GM19328 (cell line): ENCODE data around the gene GCA.

Source experiments
- ATAC-seq: cut with Tn5 transposase; IDR thresholded peaks from one replicate; pipeline ENCODE4 v1.9.1; 2021; ENCODE audit warnings: mild to moderate bottlenecking, moderate library complexity; ENCODE audit not compliant: unreplicated experiment

GCA gene

DNA sequence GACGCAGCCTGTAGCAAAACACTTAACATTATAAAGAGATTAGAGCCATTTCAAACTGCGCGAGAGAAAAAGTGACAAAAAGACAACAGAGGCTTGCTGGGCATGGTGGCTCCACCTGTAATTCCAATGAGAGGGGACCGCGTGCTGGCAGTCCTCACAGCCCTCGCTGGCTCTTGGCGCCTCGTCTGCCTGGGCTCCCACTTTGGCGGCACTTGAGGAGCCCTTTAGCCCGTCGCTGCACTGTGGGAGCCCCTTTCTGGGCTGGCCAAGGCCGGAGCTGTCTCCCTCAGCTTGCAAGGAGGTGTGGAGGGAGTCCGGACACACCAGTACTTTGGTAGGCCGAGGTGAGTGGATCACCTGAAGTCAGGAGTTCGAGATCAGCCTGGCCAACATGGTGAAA lies 16.1 kb upstream of the GCA start:
- ATAC-seq, result no peak

DNA sequence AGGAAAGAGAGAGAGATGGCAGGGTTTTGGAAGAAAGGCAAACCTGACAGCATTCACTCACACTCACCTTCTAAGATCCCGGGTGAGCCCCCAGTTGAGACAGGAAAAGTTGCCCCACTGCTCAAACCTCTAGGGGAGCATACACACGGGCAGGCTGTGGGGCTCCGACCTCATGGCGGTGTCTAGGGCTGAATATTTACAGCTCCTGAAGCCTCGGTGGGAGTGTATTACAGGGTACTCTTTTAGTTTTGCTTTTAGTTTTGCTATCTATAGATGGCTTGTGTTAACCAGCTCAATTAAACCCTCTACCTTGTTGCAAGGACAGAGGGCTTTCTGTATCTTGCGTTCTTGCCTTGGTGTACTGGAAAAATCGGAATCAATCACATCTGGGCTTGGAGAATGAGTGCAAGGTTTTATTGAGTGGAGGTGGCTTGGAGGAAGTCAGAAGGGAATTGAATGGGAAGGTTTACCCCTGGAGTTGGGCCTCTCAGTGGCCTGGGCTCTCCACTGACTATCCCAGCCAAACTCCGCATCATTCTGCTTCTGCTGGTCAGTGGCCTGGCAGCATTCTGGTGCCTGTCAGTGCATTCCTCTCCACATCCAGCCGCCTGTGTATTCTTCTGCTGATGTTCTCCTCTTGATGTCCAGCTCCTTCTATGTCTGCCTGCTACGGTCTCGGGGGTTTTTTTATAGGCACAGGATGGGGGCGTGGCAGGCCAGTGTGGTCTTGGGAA lies 15.3 kb upstream of the GCA start:
- ATAC-seq, result no peak

DNA sequence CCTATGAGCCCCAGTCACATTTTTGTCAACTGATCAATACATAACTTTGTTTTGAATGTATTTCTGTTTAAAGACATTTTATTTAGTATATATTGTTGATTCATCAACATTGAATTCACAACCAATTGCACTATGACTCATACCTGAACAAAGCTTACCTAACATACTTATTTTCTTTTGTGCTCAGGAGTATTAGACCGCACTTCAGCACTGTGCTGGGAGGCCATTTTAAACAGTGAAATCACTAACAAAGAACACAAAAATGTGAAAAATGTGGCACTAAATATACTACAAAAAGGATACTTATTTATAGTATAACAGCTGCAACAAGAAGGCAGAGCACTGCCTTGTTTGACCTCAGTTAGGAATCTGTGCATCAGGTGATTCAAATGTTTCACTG lies 13.1 kb upstream of the GCA start:
- ATAC-seq, result no peak

DNA sequence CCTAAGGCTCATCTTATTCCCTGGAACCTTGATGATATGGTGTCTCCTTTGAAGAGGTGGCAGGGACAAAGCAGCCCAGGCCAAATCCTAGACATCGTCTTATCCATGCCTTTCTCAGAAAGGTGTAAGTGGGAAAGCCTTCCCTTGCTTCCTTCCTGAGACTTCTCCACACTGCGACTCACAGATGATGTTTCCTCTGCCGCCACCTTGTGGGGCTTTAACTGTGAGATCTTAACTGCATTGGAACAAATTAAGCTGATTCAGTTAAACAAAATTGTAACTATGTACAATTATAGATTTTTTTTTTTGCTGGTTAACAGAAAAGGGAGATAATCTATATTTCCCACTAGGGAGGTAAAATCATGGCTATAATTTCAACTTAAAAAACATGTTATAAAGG lies 10.0 kb upstream of the GCA start:
- peak; percentile 63 for ATAC-seq

DNA sequence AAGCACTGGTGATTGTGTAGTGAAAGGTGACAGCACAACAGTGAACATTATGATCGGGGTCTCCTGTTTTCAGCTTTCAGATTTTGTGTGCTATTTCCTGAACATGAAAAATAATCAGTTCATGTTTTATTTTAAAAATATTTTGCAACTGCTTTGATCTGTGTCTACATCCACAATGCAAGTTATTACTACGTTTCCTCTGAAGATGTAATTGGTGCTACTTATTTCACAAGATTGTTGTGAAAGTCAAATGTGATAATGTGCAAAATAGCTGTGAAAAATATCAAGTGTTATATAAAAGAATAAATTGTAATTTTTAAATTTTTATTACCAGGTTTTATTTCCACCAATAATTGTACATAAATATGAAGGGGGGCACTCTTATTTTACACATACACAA lies 6.1 kb upstream of the GCA start:
- no peak for ATAC-seq

DNA sequence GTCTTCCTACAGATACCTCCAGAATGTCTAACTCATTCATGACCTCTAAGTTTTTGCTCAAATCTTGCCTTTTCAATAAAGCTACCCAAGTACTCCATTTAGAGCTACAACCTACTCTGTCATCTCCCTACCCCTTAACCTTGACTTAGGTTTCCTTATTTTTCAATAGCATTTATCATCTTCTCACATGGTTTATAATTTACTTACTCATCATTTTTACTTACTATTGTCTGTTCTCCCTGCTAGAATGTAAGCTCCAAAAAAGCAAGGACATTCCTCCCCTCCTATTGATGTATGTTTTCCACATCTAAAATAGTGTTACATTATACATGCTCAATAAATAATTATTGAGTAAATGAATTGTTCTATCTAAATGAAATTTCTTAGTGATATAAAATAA lies 3.1 kb upstream of the GCA start:
- ATAC-seq, result no peak

DNA sequence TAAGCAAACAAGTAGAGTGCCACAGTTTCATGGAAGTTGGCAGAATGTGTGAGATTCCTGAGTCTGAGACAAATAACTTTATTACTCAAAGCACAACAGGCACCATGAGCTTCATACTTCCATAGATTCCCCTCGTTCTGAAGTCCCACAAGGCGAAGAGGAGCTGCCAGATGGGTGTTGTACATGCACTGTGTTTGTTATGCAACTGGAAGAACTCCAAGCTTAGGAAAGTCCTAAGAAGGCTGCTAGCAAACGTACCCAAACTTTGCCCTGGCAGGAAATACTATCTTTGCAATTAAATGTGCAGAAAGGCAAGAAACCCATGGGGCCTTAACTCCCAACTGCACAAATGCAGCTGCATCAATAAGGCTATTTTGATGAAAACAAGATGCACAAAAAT lies 1.6 kb upstream of the GCA start:
- ATAC-seq, result no peak

DNA sequence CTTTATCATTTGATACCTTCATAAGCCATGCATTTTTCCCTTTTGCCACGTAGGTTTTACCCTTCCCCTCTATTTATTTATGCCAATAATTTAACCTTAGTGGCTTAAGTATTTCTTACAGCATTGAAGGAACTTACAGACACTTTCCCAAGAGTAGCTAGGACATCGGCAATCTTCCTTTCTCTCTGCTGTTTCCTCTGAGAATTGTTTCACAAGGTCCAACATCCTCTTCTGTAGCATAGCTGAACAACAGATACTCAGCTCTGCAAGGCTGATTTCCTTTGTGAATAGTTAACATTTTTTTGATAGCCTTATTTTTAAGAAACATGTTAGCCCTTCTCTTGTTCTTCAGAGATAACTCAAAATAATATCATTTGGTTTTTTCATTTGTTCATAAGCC lies 1.1 kb upstream of the GCA start:
- ATAC-seq, result no peak

DNA sequence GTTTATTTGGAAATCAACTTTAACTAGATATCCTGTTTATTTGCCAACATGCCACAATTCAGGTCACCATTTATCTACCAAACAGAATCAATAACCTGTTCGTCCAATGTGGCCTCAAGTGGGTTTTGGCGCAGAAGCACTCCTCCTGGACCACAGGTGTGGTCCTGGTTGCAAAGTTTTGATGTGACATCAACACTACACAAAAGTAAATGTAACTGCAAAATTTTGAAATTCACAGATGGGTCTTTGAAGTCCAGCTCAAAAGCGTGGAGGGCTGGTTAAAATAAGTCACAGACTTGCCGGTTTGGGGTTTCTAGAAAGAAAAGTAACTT lies 474 bp upstream of the GCA start:
- peak; percentile 0 for ATAC-seq

DNA sequence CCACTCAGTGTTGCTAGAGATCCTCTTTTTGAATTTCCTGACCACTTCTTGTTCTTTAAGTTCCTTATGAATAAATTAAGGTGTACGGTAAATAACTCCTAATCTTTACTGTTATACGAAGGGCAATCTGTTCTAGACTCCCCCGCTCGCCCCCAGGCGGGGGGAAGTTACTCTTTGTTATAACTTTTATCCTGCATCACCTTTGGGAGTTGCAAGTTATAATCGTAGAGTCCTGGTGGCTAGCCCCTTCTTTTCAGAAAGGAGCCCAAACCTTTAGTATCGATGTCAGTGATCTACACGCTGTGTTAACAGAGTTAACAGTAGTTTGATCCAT lies 652 bp downstream of the GCA start:
- ATAC-seq, result no peak

DNA sequence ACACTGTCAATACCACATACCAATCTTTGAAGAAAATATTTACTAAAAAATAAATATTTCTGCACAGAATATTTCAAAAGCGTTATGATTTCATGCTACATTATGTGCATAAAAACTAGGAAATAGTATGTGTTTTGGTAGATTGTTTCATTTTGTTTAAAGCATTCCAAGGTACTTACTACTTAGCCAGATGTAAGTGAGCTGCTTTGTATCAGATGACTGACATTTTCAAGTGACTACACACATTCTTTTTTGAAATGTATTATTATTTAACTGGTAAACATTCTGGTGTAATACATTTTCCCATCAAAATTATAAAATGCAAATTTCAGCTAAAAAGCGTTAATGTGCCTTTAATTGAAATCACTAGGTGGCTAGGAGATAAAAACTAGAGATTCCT lies 21.5 kb downstream of the GCA start:
- ATAC-seq, result no peak

DNA sequence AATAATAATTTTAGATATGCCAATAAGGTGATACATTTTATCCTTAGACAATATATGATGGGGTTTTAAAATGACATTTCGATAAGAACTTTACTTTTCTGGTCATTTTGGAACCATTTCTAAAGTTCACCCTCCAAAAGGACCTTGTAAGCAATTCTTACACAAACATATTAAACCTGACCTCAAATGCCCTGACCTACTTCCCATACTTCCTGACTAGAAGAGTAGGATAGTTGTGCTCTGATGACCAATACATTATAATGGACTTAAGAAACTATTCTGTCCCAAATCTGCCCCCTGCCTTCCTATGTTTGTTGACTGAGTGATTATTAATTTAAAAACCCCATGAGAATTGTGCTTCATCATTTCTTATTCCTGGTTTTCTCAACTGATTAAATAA lies 24.6 kb downstream of the GCA start:
- ATAC-seq, result no peak

DNA sequence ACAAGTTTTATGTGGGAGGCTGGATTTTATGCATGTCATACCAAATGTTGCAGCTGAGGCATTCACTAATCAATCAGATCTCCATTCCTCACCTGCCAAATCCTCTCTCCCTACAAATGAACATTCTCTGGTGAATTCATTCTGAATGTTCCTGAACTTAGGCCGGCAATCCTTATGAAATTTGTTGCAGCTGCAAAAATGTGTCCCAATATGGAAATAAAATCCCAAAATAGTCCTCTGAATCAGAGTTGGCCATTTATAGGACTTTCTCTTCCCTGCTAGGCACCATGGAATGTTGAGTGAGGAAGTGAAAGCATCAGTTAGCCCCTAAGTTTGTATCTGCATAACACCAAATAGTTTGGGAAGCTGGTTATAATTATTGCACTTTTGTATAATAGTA lies 25.6 kb downstream of the GCA start:
- ATAC-seq, result no peak

DNA sequence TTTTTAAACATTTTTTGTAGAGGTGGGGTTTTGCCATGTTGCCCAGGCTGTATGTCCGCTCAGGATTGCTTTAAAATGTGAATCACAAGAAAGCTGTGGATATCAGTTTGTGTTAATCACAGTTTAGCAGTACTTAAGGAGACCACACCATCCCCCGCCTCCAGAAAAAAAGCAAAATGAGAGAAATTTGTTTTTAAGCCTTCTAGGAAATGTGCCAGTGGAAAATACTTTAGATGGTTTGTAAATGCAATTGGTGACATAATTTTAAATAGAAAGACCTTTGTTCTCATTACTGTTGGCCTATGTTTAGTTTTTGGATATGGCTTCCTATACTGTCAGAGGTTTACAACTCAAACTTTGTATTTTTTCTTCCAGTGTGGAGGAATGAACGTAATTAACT lies 27.0 kb downstream of the GCA start:
- ATAC-seq, result no peak

DNA sequence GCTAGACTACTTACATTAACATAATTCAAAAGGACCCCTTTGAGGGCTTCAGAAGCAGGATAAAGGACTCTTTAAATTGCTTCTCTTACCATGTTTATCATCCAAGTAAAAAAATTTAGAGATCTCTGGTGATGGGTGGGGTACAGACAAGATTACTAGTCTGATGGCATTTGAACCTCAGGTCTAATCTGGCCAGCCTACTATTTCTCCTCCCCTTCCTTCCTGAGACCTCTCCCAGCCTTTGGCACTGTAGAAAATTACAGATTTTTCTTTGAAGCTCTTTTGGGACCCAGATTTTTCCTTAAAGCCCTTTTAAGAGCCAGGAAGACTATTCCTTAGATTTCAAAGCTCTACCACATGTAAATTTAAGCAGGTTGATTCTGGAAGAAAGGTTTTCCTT lies 28.9 kb downstream of the GCA start:
- ATAC-seq, result no peak

DNA sequence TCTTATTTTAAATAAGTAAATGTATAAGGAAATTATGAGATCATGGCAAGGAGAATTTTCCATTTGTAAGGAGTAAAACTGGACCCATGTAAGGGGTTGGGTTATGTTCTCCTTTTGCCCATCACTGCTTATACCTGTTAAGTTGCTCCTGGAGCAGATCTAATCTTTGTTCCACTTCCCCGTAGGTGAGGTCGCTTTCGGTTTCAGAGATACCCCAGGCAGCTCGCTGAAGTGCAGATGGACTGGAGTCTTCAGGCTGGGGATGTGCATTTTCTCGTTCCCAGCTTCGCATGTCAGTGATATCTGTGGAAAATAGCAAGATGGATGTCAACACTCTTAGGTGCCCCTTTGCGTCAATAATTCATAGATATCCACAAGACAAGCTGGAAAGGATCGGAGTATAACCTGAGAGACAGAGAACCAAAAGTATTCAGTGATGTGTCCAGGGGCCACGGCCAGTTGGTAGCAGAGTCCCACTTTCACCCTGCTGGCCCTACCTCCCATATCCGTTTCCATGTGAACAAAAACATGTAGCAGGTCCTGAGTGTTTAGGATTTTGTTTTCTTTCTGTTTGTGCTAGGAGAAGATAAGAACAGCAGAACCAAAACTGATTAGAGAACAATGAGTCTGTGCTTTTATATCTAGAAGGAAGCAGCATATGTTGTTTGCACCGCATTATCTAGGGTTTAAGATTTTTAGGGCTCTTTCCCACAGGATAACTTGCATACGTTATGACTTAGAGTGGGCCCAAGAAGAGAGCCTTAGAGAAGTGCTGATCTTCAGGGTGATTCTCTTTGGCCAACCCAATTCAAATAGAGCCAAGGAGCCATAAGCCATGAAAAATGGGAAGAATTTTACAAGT lies 36.0 kb downstream of the GCA start:
- no peak for ATAC-seq

DNA sequence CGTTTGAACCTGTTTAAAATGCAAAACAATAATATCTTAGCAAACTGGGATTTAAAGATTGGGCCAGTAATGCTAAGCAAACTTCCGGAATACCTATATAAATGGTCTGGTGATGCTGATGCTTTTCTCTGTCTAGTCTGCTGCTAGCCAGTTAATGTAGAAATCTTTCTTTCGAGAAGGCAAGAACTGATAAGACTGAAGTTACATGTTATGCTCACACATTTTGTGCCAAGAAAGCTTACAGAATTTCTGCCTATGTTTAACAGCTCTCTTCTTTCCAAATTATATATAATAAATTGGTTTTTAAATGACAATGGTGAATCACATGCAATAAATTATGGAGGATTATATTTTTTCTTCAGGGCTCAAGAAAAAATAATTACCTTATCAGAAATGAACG lies 37.9 kb downstream of the GCA start:
- ATAC-seq, result no peak

DNA sequence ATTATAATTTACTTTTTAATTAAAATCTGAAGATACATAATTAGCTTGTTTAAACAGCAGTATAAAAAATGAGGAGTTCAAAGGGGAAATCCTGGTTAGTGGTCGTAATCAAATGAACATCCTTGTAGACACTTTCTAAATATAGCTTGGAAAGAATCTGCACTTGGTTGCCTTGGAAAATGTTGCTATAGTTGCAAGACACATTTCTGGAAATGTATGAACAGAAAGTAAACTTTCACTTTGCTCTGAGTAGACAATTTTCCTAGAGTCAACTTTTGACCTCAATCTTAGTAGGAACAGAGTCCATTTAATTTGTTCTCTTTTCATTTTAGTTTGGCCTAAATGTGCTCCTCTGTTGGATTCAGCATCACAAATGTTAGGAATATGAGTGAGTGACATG lies 38.3 kb downstream of the GCA start:
- no peak for ATAC-seq

DNA sequence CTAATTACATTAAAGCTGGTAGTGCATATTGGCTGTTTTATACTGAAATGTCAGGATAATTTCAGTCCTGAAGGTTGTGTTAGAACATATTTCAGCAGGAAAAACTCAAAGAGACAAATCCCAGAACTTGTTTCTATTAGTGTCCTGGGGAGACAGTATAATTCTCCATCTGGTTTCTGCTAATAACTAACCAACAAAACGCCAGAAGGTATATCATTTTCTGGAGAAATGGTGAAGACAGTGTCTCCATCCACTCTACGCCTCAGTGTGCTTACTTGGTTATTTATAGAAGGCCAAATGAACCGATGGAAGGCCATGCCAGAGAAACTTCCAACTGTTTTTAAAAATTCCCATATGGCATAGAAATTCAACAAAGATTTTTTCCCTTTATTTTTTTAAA lies 41.6 kb downstream of the GCA start:
- ATAC-seq, result no peak

DNA sequence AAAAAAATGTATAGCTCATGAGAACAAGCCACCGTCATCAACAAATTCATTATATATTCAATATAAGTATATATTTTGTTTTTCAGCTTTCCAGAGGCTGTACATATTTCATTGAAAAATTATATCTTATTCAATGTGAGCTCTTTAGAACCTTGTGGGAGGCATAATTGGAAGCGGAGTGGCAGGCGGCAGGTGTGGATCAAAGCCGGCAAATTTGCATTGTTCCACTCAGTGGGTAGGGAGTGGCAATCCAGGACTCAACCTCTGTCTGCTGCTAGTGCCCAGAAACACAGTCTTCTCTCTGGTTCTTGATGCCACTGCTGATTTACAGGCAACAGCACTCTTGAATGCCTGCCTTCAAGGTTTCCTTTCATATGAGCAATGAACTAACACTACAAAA lies 46.9 kb downstream of the GCA start:
- ATAC-seq, result no peak

DNA sequence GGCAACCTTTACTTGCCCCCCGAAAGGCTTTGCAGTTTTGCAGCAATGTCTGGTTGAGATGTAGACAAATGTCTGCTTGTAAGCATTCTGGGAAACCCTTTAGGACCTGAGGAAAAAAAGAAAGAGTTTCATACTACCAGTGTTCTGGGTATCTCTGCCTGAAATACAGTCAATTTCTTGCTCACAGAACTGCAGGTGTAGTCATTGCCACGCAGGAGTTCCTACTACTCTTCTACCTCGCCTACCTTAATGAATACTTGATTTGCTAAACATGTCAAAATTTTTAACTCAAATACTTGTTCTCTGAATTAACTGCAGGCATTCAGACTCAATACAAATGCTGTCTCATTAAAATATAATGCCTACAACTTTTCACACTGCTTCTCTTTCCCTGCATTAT lies 56.4 kb downstream of the GCA start:
- no peak for ATAC-seq

DNA sequence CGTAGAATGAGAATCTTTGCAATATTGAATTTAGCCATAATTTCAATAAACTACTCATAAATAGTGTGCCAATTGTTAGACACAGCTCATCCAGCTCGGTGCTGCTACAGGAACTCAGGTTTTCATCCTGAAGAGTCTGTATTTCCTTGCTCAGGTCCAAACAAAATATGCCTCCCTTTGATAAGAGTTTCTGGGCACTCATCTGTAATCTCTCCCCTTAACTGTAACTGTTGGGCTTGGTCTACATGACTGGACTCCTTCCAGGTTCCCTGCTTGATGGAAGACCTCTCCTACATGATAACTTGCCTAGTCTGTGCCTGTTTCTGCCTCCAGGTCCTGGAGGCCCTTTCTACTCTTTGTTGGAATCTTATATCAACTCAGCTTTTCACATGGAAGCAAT lies 57.9 kb downstream of the GCA start:
- ATAC-seq, result no peak

DNA sequence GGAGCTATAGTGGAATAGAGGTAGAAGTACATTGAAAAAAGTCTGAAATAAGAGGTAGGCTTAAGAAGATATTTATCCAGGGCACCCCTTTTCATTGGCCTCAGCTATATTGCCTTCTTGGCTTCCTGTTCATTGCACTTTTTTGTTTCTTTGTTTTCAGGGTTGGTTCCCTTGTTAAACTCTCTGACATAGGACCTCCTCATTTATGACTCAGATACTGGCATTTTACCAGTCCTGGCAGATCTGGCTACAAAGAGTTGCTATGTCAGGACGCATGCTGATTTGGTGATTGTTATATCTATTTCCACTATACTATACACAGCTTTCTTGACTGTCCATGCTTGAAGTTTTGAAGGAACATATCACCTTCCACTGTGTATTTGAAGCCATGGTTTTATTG lies 60.0 kb downstream of the GCA start:
- no peak for ATAC-seq
